Measurements from ENCODE around the gene NLRP1.
"Not testable (repeated sequence)": the region's sequence is repeated elsewhere in the genome, so short reads cannot be mapped to it uniquely, and the experiment has no call there.

Gene NLRP1

DNA sequence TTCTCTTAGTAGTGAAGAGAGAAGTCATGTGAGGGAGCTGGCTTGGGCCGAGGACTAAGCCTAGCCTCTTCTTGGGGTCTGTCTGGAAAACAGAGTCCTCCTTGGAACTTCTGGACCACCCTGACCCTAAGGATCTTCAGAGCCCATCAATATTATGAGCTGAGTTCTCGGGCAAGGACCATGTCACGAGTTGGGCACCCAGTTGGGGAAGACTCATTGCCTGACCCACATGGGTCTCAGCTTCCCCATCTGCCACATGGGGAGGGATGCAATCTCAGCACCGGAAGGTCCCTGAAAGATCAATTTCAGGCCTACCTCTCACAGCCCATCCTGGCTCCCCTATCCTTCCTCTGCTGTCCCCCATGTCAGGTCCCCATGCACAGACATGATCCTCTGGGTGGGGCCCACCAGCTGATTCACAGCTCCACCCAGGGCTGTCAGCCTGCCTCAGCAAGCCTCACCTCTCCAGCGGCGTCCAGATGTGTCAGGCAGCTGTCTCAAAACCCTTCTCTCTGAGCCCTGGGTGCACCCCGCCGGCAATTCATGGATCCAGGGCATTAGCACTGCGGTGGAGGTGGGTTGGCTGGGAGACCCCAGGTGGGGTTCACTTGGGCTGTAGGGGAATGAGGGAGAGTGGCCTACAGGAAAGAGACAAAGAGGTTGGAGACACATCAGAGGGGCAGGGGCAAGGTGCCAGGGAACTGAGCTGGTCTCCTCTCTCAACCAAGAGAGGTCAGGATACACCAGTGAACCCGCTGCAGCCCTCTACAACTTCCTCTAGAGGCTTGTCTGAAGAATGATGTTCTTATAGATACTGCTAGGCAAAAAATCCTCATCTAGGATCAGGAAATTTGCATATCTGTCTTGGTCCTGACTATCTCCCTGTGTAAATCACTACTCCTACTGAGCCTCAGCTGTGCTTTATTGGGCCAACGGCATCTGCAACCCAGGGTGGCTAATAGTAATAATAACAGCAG, 1.8 kb downstream of the NLRP1 start:
- TF ChIP-seq, protein P1, sequence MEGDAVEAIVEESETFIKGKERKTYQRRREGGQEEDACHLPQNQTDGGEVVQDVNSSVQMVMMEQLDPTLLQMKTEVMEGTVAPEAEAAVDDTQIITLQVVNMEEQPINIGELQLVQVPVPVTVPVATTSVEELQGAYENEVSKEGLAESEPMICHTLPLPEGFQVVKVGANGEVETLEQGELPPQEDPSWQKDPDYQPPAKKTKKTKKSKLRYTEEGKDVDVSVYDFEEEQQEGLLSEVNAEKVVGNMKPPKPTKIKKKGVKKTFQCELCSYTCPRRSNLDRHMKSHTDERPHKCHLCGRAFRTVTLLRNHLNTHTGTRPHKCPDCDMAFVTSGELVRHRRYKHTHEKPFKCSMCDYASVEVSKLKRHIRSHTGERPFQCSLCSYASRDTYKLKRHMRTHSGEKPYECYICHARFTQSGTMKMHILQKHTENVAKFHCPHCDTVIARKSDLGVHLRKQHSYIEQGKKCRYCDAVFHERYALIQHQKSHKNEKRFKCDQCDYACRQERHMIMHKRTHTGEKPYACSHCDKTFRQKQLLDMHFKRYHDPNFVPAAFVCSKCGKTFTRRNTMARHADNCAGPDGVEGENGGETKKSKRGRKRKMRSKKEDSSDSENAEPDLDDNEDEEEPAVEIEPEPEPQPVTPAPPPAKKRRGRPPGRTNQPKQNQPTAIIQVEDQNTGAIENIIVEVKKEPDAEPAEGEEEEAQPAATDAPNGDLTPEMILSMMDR (IDR thresholded peaks at IDR 0.05) = no peak
- no peak for DNase-seq (ENCODE audit: low spot score)
- Histone ChIP-seq H3K4me3 (peak overlapping the region; percentile 74), H3K27ac (peak overlapping the region in 1 of 2 donors; percentile 93)

- Histone ChIP-seq H3K27ac (no peak overlapping the region), H3K4me3 (no peak overlapping the region)
- TF ChIP-seq, protein P1 (IDR thresholded peaks at IDR 0.05) = no peak
- no peak for DNase-seq (ENCODE audit: low spot score)
These were observed 2.7 kb downstream of the NLRP1 start for GRCh38 chr17:5581655-5582054.

- H3K4me3 ChIP-seq = no peak overlapping the region
- TF ChIP-seq, protein P1 (IDR thresholded peaks at IDR 0.05) = no peak
- DNase-seq (ENCODE audit: low spot score) = no peak
- no peak overlapping the region for H3K27ac ChIP-seq
These were observed 3.3 kb downstream of the NLRP1 start for GRCh38 chr17:5580969-5581368.

GRCh38 chr17:5580367-5580766, 3.9 kb downstream of the NLRP1 start:
- no peak overlapping the region for H3K4me3 ChIP-seq
- no peak overlapping the region for H3K27ac ChIP-seq
- DNase-seq (ENCODE audit: low spot score) = no peak
- TF ChIP-seq, protein P1 (IDR thresholded peaks at IDR 0.05) = no peak

DNA sequence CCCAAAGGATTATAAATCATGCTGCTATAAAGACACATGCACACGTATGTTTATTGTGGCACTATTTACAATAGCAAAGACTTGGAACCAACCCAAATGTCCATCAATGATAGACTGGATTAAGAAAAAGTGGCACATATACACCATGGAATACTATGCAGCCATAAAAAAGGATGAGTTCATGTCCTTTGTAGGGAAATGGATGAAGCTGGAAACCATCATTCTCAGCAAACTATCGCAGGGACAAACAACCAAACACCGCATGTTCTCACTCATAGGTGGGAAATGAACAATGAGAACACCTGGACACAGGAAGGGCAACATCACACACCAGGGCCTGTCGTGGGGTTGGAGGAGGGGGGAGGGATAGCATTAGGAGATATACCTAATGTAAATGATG, 5.5 kb downstream of the NLRP1 start:
- not testable (repeated sequence) for H3K4me3 ChIP-seq; DNase-seq (ENCODE audit: low spot score); H3K27ac ChIP-seq

- not testable (repeated sequence) for DNase-seq (ENCODE audit: low spot score); H3K4me3 ChIP-seq; H3K27ac ChIP-seq
These were observed 11.3 kb downstream of the NLRP1 start for GRCh38 chr17:5573017-5573416.

GRCh38 chr17:5571281-5571680, 13.0 kb downstream of the NLRP1 start:
- no peak overlapping the region for H3K4me3 ChIP-seq
- no peak for DNase-seq (ENCODE audit: low spot score)
- no peak overlapping the region for H3K27ac ChIP-seq
- TF ChIP-seq, protein P1 (IDR thresholded peaks at IDR 0.05) = no peak

GRCh38 chr17:5565808-5566207, 18.5 kb downstream of the NLRP1 start:
- TF ChIP-seq, protein P1 (IDR thresholded peaks at IDR 0.05) = no peak
- H3K4me3 ChIP-seq = no peak overlapping the region
- no peak overlapping the region for H3K27ac ChIP-seq
- no peak for DNase-seq (ENCODE audit: low spot score)
